Ramos (cell line): ENCODE data around the gene GOLGA6L7.
"Not testable (repeated sequence)": the region's sequence is repeated elsewhere in the genome, so short reads cannot be mapped to it uniquely, and the experiment has no call there.

Experiments
- in situ Hi-C: fragments of 300-500 bp; cut with MboI; formaldehyde crosslinking; loops from one replicate; pipeline ENCODE4 v1.14.3; 2022; ENCODE audit warnings: low sequenced_read_pairs; ENCODE audit not compliant: unreplicated experiment

GOLGA6L7 gene

DNA sequence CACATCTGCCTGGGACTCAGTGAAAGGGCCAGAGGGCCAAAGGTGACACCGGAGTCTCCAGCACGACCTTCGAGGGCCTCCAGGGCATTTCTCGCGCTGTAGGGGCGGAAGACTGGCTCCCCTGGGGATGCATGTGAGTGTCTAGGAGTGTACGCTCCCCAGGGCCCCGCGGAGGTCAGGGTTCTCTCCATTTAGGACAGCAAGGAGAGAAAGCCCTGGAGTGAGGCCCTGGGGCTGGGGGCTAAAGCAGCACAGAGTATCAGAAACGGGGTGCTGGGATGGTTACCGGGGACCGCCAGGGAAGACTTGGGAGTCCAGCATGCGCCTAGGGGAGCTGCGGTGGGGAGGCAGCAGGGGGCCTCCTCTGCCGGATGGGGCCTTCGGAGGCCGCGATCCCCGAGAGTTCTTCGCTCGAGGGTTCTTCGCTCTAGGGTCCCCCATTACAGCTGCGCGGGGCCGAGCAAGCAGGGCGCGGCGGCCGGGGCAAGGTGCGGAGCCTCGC is 36.7 kb upstream of the GOLGA6L7 start:
- in situ Hi-C loops = no loop called here

GRCh38 chr15:28884151-28884940 is 35.9 kb upstream of the GOLGA6L7 start:
- in situ Hi-C loops = no loop called here

GRCh38 chr15:28881600-28881999 is 33.2 kb upstream of the GOLGA6L7 start:
- in situ Hi-C loops = no loop called here

- in situ Hi-C loops = no loop called here
Measured at GRCh38 chr15:28881170-28881569, 32.7 kb upstream of the GOLGA6L7 start.

DNA sequence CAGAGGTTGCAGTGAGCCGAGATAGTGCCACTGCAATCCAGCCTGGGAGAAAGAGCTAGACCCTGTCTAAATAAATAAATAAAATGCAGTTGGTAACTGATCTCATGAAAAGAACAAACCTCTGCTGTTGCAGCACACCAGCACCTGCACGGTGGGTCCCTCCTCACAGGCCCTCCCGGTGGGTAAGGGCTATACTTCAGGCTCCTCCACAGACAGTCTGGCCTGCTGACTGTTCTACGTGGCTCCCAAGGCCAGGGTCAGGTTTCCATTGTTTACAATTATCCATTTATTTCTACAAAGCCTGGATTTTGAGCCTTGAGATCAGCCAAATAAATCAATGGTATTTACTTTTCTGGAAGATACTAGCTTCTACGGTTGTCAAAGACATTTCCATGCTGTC is 32.2 kb upstream of the GOLGA6L7 start:
- in situ Hi-C loops = no loop called here

DNA sequence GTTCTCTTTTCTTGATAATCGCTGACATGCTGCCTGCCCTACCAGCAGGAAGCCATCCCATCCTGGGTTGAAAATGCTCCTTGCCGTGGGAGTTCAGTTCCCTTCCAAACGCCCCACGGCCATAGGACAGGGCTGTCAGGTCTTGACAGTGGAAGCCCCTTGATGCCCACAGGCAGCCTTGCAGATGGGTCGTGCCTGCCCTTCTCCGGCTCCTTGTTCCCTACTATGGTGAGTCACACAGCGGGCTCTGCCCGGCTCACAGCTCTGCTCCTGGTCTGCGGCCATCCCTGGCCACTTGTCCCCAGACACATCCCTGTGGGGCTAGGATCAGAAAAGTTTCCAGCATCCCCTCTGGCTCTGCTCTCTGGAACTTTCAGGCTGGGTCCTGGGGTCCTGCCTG is 31.1 kb upstream of the GOLGA6L7 start:
- in situ Hi-C loops = no loop called here

DNA sequence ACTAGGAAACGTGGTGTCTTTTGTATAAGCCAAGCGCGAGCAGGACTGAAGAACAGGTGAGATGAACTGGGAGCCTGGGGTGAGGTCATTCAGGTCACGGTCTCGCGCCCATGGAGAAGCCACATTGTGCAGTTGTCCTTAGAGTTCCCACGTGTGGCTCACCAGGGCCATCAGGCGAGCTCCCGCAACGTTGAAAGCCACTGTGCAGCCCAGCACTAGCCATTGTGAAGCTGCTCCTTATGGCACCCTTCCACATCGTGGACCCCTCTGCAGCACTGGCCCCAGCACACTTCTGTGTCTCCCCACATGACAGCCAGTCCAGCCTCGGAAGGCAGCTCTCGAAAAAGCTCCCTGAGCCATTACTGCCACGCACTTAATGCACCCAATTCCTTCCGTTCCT is 29.8 kb upstream of the GOLGA6L7 start:
- in situ Hi-C loops = no loop called here

- in situ Hi-C loops = no loop called here
Measured at GRCh38 chr15:28876845-28877185, 28.4 kb upstream of the GOLGA6L7 start.

DNA sequence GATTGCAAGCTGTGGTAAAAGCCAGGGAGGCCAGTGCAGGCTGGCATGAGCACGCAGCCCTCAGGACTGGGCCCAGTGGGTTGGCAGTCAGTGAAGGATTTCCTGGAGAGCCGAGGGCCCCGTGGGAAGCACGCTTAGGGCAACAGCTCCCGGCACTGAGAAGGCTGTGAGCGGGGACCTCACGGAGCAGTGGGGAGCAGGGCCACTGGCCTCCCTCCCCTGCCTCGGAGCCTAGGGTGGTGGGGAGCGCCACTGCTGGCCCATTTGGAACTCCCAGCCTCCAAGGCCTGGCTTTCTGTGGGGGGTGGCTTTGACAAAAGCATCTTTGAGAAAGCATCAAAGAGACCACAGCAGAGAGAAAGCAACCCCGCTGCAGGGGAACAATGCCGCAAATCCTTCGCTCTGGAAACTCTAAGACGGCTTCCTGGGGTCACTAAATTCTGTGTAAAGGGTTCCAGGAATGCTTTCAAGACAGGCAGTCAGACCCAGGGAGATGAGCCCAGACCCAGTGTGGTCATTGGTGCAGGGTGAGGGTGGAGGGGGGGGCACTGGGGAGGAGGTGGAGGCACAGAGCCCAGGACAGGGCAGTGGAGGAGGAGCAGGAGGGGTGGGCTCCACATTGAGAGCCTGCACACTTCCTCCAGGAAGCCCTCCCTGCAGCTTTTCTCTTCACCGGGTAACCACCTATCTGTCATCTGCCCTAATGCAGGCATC is 27.8 kb upstream of the GOLGA6L7 start:
- in situ Hi-C loops = no loop called here

DNA sequence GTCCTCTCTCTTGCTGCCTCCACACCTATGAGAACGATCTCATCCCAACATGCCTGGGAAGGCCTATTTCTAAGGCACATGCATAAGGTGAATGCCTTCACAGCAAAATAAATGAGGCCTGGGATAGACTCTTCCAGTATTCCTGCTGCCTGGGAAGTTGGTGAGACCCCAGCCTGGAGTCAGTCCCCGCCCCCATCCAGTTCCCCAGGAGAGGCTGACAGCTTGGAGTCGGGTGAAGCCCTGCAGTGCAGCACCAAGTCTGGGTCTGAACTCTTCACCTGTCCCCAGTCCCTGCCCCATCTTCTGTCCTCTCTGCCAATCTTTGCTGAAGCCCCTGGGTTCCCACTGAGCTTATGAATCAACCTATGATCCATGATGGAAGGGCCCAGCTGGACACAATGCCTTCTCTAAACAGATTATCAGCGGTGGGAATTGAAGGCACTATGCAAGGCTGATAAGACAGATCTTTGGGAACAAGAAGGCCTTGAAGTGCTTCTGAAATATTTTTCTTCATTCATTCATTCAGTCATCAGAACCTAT is 27.1 kb upstream of the GOLGA6L7 start:
- in situ Hi-C loops = no loop called here

- in situ Hi-C loops = no loop called here
Measured at GRCh38 chr15:28873585-28874190, 25.2 kb upstream of the GOLGA6L7 start.

- in situ Hi-C loops = no loop called here
Measured at GRCh38 chr15:28873006-28873405, 24.6 kb upstream of the GOLGA6L7 start.

- in situ Hi-C loops = no loop called here
Measured at GRCh38 chr15:28871168-28871567, 22.7 kb upstream of the GOLGA6L7 start.

DNA sequence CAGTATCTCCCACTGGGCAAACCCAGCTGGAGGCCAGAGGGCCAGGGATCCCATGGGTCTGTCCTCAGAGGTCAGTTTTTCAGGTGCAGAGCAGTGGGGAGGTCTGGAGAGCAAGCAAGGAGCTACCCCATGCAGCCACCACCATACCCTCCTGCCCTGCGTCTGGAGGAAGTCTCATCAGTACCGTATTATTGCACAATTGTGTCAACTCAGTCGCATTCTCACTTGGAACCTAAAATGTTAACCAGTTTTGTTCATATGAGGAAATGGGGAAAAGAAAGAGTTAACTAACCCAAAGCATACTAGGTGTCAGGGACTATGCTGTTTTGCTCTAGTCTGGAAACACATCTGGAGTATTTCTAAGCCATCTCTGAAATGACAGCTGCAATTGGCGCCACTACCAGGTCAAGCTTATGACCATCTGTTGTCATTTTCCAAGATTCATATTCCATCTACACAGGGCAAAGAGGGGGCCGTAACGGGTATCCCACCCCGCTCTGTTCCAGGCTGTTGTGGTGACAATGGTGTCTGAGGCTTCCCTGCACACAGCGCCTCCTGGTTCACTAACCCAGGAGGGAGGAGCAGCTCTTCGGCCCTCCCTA is 20.4 kb upstream of the GOLGA6L7 start:
- in situ Hi-C loops = no loop called here

DNA sequence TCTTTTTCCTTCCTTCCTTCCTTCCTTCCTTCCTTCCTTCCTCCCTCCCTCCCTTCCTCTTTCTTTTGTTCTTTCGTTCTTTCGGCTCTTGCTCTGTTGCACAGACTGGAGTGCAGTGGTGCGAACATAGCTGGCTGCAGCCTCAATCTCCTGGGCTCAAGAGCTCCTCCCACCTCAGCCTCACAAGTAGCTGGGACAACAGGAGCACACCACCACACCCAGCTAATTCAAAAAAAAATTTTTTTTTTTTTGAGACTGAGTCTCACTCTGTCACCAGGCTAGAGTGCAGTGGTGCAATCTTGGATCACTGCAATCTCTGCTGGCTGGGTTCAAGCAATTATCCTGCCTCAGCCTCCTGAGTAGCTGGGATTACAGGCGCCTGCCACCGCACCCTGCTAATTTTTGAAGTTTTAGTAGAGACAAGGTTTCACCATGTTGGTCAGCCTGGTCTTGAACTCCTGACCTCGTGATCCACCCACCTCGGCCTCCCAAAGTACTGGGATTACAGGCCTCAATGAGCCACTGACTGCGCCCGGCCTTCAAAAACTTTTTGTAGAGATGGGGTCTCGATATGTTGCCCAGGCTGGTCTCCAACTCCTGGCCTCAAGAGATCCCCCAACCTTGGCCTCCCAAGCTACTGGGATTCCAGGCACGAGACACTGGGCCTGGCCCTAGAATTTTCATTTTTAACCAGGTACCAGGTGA is 13.3 kb upstream of the GOLGA6L7 start:
- in situ Hi-C loops = not testable (repeated sequence)

DNA sequence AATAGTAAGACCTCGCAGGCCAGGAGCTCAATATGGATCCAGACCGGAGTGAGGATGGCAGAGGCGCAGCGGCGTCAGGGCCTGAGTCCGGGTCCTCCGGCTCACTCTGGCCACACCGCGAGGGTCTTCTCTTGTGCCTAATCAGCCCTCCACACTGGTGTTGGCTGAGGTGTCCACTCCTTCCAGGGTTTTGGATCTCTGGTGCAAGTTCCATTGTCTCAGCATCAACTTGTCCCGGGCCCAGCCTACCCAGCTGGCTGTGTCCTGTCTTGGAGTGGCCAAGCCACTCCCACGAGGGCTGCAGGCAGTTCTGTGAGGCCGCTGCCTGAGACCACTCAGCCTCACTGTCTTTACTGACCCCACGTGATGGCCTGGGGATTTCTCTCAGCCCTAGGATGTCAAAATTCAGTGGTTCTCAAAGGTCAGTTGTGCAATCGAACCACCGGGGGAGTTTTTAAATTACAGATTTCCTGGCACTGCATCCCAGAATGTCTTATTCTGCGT is 12.6 kb upstream of the GOLGA6L7 start:
- in situ Hi-C loops = no loop called here

GRCh38 chr15:28854578-28854977 is 6.1 kb upstream of the GOLGA6L7 start:
- in situ Hi-C loops = not testable (repeated sequence)

DNA sequence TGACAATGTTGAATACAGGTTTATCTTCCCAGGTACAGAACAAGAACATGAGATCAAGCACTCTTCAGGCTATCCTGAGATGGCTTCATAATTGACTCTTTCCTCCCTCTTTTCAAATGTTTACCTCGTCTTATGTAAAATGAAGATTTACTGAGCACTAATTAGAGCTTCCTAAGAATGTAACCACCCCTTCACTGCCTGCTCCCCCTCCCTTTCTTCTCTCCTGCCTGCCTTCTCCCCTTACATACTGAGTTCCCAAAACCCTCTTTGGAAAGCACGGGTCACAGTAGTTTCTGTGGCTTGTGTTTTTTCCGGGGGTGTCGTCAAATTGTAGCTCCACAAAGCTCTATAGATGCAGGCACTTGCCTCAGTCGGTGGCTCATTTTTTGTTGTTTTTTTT is 5.2 kb upstream of the GOLGA6L7 start:
- in situ Hi-C loops = not testable (repeated sequence)

DNA sequence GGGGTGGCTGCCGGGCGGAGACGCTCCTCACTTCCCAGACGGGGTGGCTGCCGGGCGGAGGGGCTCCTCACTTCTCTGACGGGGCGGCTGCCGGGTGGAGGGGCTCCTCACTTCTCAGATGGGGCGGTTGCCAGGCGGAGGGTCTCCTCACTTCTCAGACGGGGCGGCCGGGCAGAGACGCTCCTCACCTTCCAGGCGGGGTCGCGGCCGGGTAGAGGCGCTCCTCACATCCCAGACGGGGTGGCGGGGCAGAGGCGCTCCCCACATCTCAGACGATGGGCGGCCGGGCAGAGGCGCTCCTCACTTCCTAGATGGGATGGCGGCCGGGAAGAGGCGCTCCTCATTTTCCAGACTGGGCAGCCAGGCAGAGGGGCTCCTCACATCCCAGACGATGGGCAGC is 1.3 kb upstream of the GOLGA6L7 start:
- in situ Hi-C loops = loop anchor here (10.0 kb wide), 1 partner anchor 55 kb away; no protein-coding TSS in a partner anchor

DNA sequence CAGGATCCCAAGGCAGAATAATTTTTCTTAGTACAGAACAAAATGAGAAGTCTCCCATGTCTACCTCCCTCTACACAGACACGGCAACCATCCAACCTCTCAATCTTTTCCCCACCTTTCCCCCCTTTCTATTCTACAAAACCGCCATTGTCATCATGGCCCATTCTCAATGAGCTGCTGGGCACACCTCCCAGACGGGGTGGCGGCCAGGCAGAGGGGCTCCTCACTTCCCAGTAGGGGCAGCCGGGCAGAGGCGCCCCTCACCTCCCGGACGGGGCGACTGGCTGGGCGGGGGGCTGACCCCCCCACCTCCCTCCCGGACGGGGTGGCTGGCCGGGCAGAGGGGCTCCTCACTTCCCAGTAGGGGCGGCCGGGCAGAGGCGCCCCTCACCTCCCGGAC is 827 bp upstream of the GOLGA6L7 start:
- in situ Hi-C loops = loop anchor here (10.0 kb wide), 1 partner anchor 56 kb away; no protein-coding TSS in a partner anchor
